Peyer's patch (tissue), 4 donors: ENCODE results near the gene ANKFN1. TPM values are rescaled to one million over a fixed set of nuclear protein-coding genes. Genes with fewer than 3 reads are reported as not detected.

Experiments used
- DNase-seq, 3 donors: peaks; one replicate each; pipeline ENCODE4 v3.0.0-alpha.2; 2017 to 2019
- H3K27ac ChIP-seq, 4 donors: fragments of 200-600 bp; sonication (generic); one replicate each; pipeline ENCODE4 v1.5.1; 2016 to 2019
- H3K27me3 ChIP-seq, 2 donors: fragments of 200-600 bp; sonication (generic); one replicate each; pipeline ENCODE4 v1.5.1; 2019
- H3K36me3 ChIP-seq, 3 donors: fragments of 200-600 bp; sonication (generic); one replicate each; pipeline ENCODE4 v1.5.1; 2016 to 2019
- H3K4me1 ChIP-seq, 4 donors: fragments of 200-600 bp; sonication (generic); one replicate each; pipeline ENCODE4 v1.5.1; 2016 to 2019
- H3K4me3 ChIP-seq, 4 donors: fragments of 200-600 bp; sonication (generic); 1 replicate in 3 of 4; 2 replicates in 1 of 4; pipeline ENCODE4 v1.5.1; 2016 to 2019; ENCODE audit warnings: mild to moderate bottlenecking in 1 of 4
- H3K9me3 ChIP-seq, 4 donors: fragments of 200-600 bp; sonication (generic); one replicate each; pipeline ENCODE4 v1.5.1; 2016 to 2019; ENCODE audit warnings: mild to moderate bottlenecking in 1 of 4
- POLR2A ChIP-seq, 2 donors: fragments of 450-650 bp; IDR thresholded peaks; one replicate each; pipeline ENCODE4 v1.5.1; 2017; ENCODE audit warnings: antibody characterized with exemption in 2 of 2, mild to moderate bottlenecking in 2 of 2, moderate library complexity in 2 of 2
- total RNA-seq, 4 donors: library from RNA; depleted of rRNA; stranded (reverse); fragments of >200 nt; gene quantifications; one replicate each; pipeline ENCODE4 v1.1.0, GENCODE V29; 2016
- TF ChIP-seq, protein P1 (sequence below), 6 experiments: fragments of 450-650 bp in 4 of 6; fragments of 200-600 bp in 2 of 6; sonication (generic) in 1 of 6; IDR thresholded peaks; one replicate each; pipeline ENCODE4 v1.5.1; 2017 to 2019; ENCODE audit warnings: antibody characterized with exemption in 6 of 6, mild to moderate bottlenecking in 3 of 6, moderate library complexity in 1 of 6

ANKFN1 gene
- total RNA-seq, 4 donors from 2014 or later = 0.95 to 2.0 (median 1.6) TPM; not detected in 1

DNA sequence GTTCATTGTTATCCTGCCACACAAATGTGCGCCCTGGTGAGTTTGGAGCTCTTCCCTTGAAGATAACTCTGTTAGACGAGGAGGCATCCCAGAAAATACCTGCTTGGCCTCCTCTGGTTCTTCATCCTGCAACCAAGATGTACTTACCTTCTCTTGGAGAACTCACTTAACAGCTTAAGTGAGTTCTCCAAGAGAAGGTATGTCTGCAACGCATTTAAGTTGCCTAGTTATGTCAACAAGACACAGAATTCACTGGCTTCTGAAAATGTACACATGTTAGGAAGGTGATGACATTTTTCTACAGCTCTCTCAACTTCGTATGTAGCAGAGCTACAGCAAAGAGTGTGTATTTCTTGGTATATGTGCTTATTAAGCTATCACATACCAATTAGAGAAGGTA, 361.6 kb downstream of the ANKFN1 start:
- H3K4me1 ChIP-seq = no peaks in the 10 kb centered on the region
- H3K27ac ChIP-seq = no peak overlapping the region
- H3K36me3 ChIP-seq = no peaks in the 10 kb centered on the region
- no peak for DNase-seq
- H3K4me3 ChIP-seq = no peak overlapping the region
- no peaks in the 10 kb centered on the region for H3K27me3 ChIP-seq
- H3K9me3 ChIP-seq = no peaks in the 10 kb centered on the region
- TF ChIP-seq POLR2A (IDR thresholded peaks at IDR 0.05) = no peak
- TF ChIP-seq, protein P1, sequence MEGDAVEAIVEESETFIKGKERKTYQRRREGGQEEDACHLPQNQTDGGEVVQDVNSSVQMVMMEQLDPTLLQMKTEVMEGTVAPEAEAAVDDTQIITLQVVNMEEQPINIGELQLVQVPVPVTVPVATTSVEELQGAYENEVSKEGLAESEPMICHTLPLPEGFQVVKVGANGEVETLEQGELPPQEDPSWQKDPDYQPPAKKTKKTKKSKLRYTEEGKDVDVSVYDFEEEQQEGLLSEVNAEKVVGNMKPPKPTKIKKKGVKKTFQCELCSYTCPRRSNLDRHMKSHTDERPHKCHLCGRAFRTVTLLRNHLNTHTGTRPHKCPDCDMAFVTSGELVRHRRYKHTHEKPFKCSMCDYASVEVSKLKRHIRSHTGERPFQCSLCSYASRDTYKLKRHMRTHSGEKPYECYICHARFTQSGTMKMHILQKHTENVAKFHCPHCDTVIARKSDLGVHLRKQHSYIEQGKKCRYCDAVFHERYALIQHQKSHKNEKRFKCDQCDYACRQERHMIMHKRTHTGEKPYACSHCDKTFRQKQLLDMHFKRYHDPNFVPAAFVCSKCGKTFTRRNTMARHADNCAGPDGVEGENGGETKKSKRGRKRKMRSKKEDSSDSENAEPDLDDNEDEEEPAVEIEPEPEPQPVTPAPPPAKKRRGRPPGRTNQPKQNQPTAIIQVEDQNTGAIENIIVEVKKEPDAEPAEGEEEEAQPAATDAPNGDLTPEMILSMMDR (IDR thresholded peaks at IDR 0.05) = no peak

- Histone ChIP-seq H3K27ac (no peak overlapping the region), H3K4me1 (no peaks in the 10 kb centered on the region), H3K4me3 (no peak overlapping the region), H3K36me3 (no peaks in the 10 kb centered on the region), H3K27me3 (no peaks in the 10 kb centered on the region), H3K9me3 (no peaks in the 10 kb centered on the region)
- DNase-seq = no peak
- no peak for TF ChIP-seq POLR2A (IDR thresholded peaks at IDR 0.05)
These were observed 368.3 kb downstream of the ANKFN1 start for GRCh38 chr17:56521414-56522141.

DNA sequence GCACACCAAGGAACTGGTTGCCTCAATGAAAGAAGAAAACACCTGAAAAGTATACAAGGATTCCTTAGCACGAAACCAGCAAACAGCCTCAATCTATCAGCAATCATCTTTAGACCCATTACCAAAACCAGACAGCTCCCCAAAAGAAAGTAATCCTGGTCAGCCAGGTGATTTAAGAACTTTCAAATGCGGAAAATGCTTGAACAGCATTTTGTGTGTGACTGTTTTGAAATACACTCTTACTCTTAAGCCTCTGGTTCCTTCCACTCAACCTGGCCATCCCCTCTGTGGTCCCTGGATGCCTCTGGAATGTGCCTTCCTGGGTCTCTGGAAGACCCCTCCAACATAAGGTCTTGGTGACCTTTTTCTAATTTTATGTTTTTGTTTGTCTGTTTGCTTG, 369.8 kb downstream of the ANKFN1 start:
- Histone ChIP-seq H3K36me3 (no peaks in the 10 kb centered on the region), H3K4me3 (no peak overlapping the region)
- TF ChIP-seq POLR2A (IDR thresholded peaks at IDR 0.05) = no peak
- TF ChIP-seq, protein P1 (IDR thresholded peaks at IDR 0.05) = no peak

GRCh38 chr17:56528696-56529095, 375.4 kb downstream of the ANKFN1 start:
- Histone ChIP-seq H3K27me3 (no peaks in the 10 kb centered on the region), H3K4me3 (no peak overlapping the region), H3K36me3 (no peaks in the 10 kb centered on the region), H3K4me1 (no peaks in the 10 kb centered on the region), H3K27ac (no peak overlapping the region), H3K9me3 (no peaks in the 10 kb centered on the region)
- DNase-seq = no peak
- TF ChIP-seq, protein P1 (IDR thresholded peaks at IDR 0.05) = no peak

More for the DNA sequence above, 369.8 kb downstream of the ANKFN1 start:
- no peaks in the 10 kb centered on the region for H3K9me3 ChIP-seq
- no peak overlapping the region for H3K27ac ChIP-seq
- H3K27me3 ChIP-seq = no peaks in the 10 kb centered on the region
- DNase-seq = no peak
- no peaks in the 10 kb centered on the region for H3K4me1 ChIP-seq

- H3K27ac ChIP-seq = no peak overlapping the region
- no peaks in the 10 kb centered on the region for H3K36me3 ChIP-seq
- H3K9me3 ChIP-seq = no peaks in the 10 kb centered on the region
- no peaks in the 10 kb centered on the region for H3K27me3 ChIP-seq
- no peaks in the 10 kb centered on the region for H3K4me1 ChIP-seq
- TF ChIP-seq, protein P1 (IDR thresholded peaks at IDR 0.05) = no peak
- no peak for TF ChIP-seq POLR2A (IDR thresholded peaks at IDR 0.05)
- no peak for DNase-seq
- H3K4me3 ChIP-seq = no peak overlapping the region
These were observed 379.7 kb downstream of the ANKFN1 start for GRCh38 chr17:56532926-56533325.

DNA sequence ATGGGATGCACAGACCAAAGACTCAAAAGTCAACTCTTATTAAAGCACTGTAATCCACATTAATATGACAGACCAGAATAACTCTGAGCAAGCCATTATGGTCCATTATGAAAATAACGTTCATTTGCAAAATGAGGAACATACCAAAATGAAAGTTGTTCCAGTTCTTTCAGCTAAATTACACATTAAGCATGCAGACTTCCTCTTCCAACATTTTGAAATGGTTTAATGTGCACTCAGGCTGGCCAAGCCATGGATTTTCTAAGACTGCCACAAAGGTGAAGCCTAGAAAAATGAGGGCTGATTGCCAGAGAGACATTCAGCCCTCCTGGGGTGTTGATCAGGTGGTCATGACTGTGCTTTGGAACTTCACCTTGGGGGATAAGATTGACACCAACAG, 383.5 kb downstream of the ANKFN1 start:
- TF ChIP-seq POLR2A (IDR thresholded peaks at IDR 0.05) = no peak
- TF ChIP-seq, protein P1 (IDR thresholded peaks at IDR 0.05) = no peak
- H3K27ac ChIP-seq = no peak overlapping the region
- no peaks in the 10 kb centered on the region for H3K27me3 ChIP-seq
- no peak overlapping the region for H3K4me3 ChIP-seq
- H3K4me1 ChIP-seq = no peaks in the 10 kb centered on the region
- no peaks in the 10 kb centered on the region for H3K9me3 ChIP-seq
- no peak for DNase-seq
- no peaks in the 10 kb centered on the region for H3K36me3 ChIP-seq
